Measurements from ENCODE around the gene RIMS3.
A peak's percentile ranks its signal among the peaks of the same experiment; 100 is the strongest.

DNA sequence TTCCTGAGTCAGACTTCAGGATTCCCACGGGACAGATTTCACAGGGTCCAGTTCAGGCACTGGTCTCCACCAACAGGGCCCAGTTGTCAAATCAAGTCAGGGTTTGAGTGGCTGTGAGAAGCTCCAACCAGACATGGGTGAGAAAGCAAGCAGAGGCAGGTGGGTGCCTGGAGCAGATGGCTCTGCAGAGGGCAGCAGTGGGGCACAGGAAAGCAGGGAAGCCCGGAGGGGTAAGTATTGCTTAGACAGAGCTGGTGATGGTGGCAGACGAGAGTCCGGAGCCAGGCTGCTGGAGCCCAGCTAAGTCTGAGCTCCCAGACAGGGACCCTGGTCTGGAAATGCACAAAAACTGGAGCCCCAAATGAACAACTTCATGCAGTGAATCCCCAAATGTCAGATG is 40.4 kb downstream of the RIMS3 start:
- TF ChIP-seq CTCF (IDR thresholded peaks at IDR 0.05; ENCODE audit: low read depth, low read length), result peak; percentile 59
- no peak for TF ChIP-seq EZH2phosphoT487 (IDR thresholded peaks at IDR 0.05; ENCODE audit: low read depth)
